ENCODE measurements around the gene SLIT2.

- TF ChIP-seq POLR2AphosphoS5 (IDR thresholded peaks at IDR 0.05) = no peak
- TF ChIP-seq, protein P1, sequence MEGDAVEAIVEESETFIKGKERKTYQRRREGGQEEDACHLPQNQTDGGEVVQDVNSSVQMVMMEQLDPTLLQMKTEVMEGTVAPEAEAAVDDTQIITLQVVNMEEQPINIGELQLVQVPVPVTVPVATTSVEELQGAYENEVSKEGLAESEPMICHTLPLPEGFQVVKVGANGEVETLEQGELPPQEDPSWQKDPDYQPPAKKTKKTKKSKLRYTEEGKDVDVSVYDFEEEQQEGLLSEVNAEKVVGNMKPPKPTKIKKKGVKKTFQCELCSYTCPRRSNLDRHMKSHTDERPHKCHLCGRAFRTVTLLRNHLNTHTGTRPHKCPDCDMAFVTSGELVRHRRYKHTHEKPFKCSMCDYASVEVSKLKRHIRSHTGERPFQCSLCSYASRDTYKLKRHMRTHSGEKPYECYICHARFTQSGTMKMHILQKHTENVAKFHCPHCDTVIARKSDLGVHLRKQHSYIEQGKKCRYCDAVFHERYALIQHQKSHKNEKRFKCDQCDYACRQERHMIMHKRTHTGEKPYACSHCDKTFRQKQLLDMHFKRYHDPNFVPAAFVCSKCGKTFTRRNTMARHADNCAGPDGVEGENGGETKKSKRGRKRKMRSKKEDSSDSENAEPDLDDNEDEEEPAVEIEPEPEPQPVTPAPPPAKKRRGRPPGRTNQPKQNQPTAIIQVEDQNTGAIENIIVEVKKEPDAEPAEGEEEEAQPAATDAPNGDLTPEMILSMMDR (IDR thresholded peaks at IDR 0.05) = no peak
Measured at GRCh38 chr4:20298455-20298854, 46.8 kb downstream of the SLIT2 start.
